A549 (cell line): ENCODE results near the gene DLGAP1. TPM values are rescaled to one million over a fixed set of nuclear protein-coding genes. Genes with fewer than 3 reads are reported as not detected.

ENCODE experiments used
- ATAC-seq, 2 experiments: fragments of 200-7000 bp in 1 of 2; fragments of >200 bp in 1 of 2; cut with Nextera tagmentation in 1 of 2; cut with Tn5 transposase in 1 of 2; 3 replicates each; pipeline versions ENCODE4 v1.8.0 to v1.9.1; 2018 to 2020; ENCODE audit warnings: mild to moderate bottlenecking in 1 of 2, moderate library complexity in 1 of 2
- CTCF ChIA-PET: fragments of 300-600 bp; sonication (Branson Sonifier 250); formaldehyde crosslinking; extraction: SDS; loops from one replicate; lab custom pipeline; 2021; ENCODE audit warnings: antibody characterized with exemption, inconsistent platforms; lab: Yijun Ruan, JAX
- POLR2A ChIA-PET: fragments of 350-600 bp; formaldehyde crosslinking; extraction: SDS; loops from one replicate; lab custom pipeline; 2021; ENCODE audit warnings: antibody characterized with exemption, inconsistent platforms; lab: Yijun Ruan, JAX
- DNase-seq, 2 experiments: peaks; one replicate each; pipeline versions ENCODE4 v3.0.0 to v3.0.0-alpha.2; 2011 to 2016; ENCODE audit warnings: low read depth in 1 of 2, low spot score in 1 of 2
- FAIRE-seq: peaks from 2 replicates; lab custom pipeline; 2011; peaks lifted over from hg19 to GRCh38; lab: Jason Lieb, UNC
- H3K27ac ChIP-seq, 2 experiments: fragments of >200 bp; sonication (Bioruptor Twin); formaldehyde crosslinking; 3 replicates each; pipeline ENCODE4 v1.5.1; 2016 to 2017
- H3K4me1 ChIP-seq: fragments of >200 bp; sonication (Bioruptor Twin); formaldehyde crosslinking; 3 replicates; pipeline ENCODE4 v1.6.1; 2016
- H3K4me2 ChIP-seq: fragments of >200 bp; sonication (Bioruptor Twin); formaldehyde crosslinking; 3 replicates; pipeline ENCODE4 v1.6.1; 2016
- H3K4me3 ChIP-seq: fragments of >200 bp; sonication (Bioruptor Twin); formaldehyde crosslinking; 3 replicates; pipeline ENCODE4 v1.5.1; 2016
- H3K9me3 ChIP-seq: fragments of >200 bp; sonication (Bioruptor Twin); formaldehyde crosslinking; 3 replicates; pipeline ENCODE4 v1.6.1; 2016
- ATOH8 ChIP-seq: fragments of 250-450 bp; sonication (Bioruptor Pico); IDR thresholded peaks from 2 replicates; pipeline ENCODE4 v1.5.0; 2020; ENCODE audit warnings: low read depth, mild to moderate bottlenecking, moderate library complexity
- CBX8 ChIP-seq: fragments of 200-600 bp; sonication (generic); IDR thresholded peaks from 2 replicates; pipeline ENCODE4 v1.6.1; 2016
- CEBPB ChIP-seq, 2 experiments: fragments of >200 bp in 1 of 2; sonication (Bioruptor Twin) in 1 of 2; formaldehyde crosslinking in 1 of 2; IDR thresholded peaks; 2 replicates each; pipeline ENCODE4 v1.6.1; 2012 to 2016
- CHD4 ChIP-seq: fragments of 200-600 bp; sonication (generic); IDR thresholded peaks from 2 replicates; pipeline ENCODE4 v1.6.1; 2016; ENCODE audit warnings: antibody characterized with exemption, mild to moderate bottlenecking, borderline replicate concordance
- EHF ChIP-seq: fragments of 250-450 bp; sonication (Bioruptor Pico); IDR thresholded peaks from 2 replicates; pipeline ENCODE4 v1.5.0; 2020; ENCODE audit warnings: mild to moderate bottlenecking
- EHMT2 ChIP-seq: fragments of 200-600 bp; sonication (generic); IDR thresholded peaks from 2 replicates; pipeline ENCODE4 v1.6.1; 2016; ENCODE audit warnings: antibody characterized with exemption, low read depth, mild to moderate bottlenecking, moderate library complexity
- EP300 ChIP-seq, 2 experiments: fragments of >200 bp; sonication (Bioruptor Twin); formaldehyde crosslinking; IDR thresholded peaks; 2 replicates in 1 of 2; 3 replicates in 1 of 2; pipeline ENCODE4 v1.6.1; 2016 to 2017
- ESRRA ChIP-seq: fragments of 150-350 bp; IDR thresholded peaks from 2 replicates; pipeline ENCODE4 v1.6.1; 2014; ENCODE audit warnings: mild to moderate bottlenecking, low read length, borderline replicate concordance
- FOSB ChIP-seq: fragments of 250-450 bp; sonication (Bioruptor Pico); IDR thresholded peaks from 2 replicates; pipeline ENCODE4 v1.5.0; 2020; ENCODE audit warnings: mild to moderate bottlenecking, moderate library complexity
- FOXS1 ChIP-seq: fragments of 250-450 bp; sonication (Bioruptor Pico); IDR thresholded peaks from 2 replicates; pipeline ENCODE4 v1.5.0; 2020; ENCODE audit warnings: mild to moderate bottlenecking, moderate library complexity
- GATA3 ChIP-seq: IDR thresholded peaks from 2 replicates; pipeline ENCODE4 v1.6.1; 2012; ENCODE audit warnings: borderline replicate concordance
- HEYL ChIP-seq: fragments of 250-450 bp; sonication (Bioruptor Pico); IDR thresholded peaks from 2 replicates; pipeline ENCODE4 v1.8.0; 2021; ENCODE audit warnings: mild to moderate bottlenecking, moderate library complexity
- HOXA7 ChIP-seq: fragments of 250-450 bp; sonication (Bioruptor Pico); IDR thresholded peaks from 2 replicates; pipeline ENCODE4 v1.5.0; 2020; ENCODE audit warnings: mild to moderate bottlenecking, moderate library complexity
- JUNB ChIP-seq: fragments of >200 bp; sonication (Bioruptor Twin); formaldehyde crosslinking; IDR thresholded peaks from 2 replicates; pipeline ENCODE4 v1.6.1; 2016
- KDM5A ChIP-seq: fragments of 200-600 bp; sonication (generic); IDR thresholded peaks from 2 replicates; pipeline ENCODE4 v1.6.1; 2016; ENCODE audit warnings: antibody characterized with exemption, mild to moderate bottlenecking
- MAFK ChIP-seq: fragments of 450-650 bp; IDR thresholded peaks from 2 replicates; pipeline ENCODE4 v1.6.1; 2014; ENCODE audit not compliant: partially characterized antibody
- MAX ChIP-seq: IDR thresholded peaks from 2 replicates; pipeline ENCODE4 v1.6.1; 2012
- MAZ ChIP-seq: fragments of 150-350 bp; IDR thresholded peaks from 2 replicates; pipeline ENCODE4 v1.6.1; 2014; ENCODE audit warnings: antibody characterized with exemption, low read depth, low read length, borderline replicate concordance
- MYC ChIP-seq: IDR thresholded peaks from 2 replicates; pipeline ENCODE4 v1.6.1; 2012; ENCODE audit warnings: mild to moderate bottlenecking, inconsistent platforms, low read length, improper control_type of control experiment, borderline replicate concordance
- NPAS2 ChIP-seq: fragments of 250-450 bp; sonication (Bioruptor Pico); IDR thresholded peaks from 2 replicates; pipeline ENCODE4 v1.8.0; 2022; ENCODE audit warnings: mild to moderate bottlenecking, moderate library complexity, borderline replicate concordance
- POLR2AphosphoS2 ChIP-seq: conservative IDR thresholded peaks from 2 replicates; pipeline ENCODE4 v1.6.1; 2012; ENCODE audit warnings: low read length, improper control_type of control experiment, inconsistent platforms
- RARB ChIP-seq: fragments of 250-450 bp; sonication (Bioruptor Pico); IDR thresholded peaks from 2 replicates; pipeline ENCODE4 v1.8.0; 2021; ENCODE audit warnings: mild to moderate bottlenecking, moderate library complexity
- REST ChIP-seq: fragments of 200-600 bp; sonication (generic); IDR thresholded peaks from 2 replicates; pipeline ENCODE4 v1.6.1; 2016; ENCODE audit warnings: antibody characterized with exemption, mild to moderate bottlenecking, moderate library complexity
- RFX5 ChIP-seq: fragments of 450-650 bp; IDR thresholded peaks from 2 replicates; pipeline ENCODE4 v1.7.1; 2014; ENCODE audit warnings: antibody characterized with exemption, mild to moderate bottlenecking, moderate library complexity
- RNF2 ChIP-seq: fragments of 200-600 bp; sonication (generic); IDR thresholded peaks from 2 replicates; pipeline ENCODE4 v1.6.1; 2016; ENCODE audit warnings: low read depth, mild to moderate bottlenecking, antibody characterized with exemption, moderate library complexity, borderline replicate concordance
- TFCP2L1 ChIP-seq: fragments of 250-450 bp; sonication (Bioruptor Pico); IDR thresholded peaks from 2 replicates; pipeline ENCODE4 v1.5.0; 2021; ENCODE audit warnings: mild to moderate bottlenecking
- TP53 ChIP-seq: fragments of 250-450 bp; sonication (Bioruptor Pico); IDR thresholded peaks from 2 replicates; pipeline ENCODE4 v1.5.0; 2021; ENCODE audit warnings: mild to moderate bottlenecking, moderate library complexity
- ZC3H11A ChIP-seq: fragments of 450-650 bp; IDR thresholded peaks from 2 replicates; pipeline ENCODE4 v1.6.1; 2014; ENCODE audit warnings: antibody characterized with exemption, mild to moderate bottlenecking
- WGBS: methylation state at CpG from one replicate; pipeline ENCODE4 v1.1.6; 2017; ENCODE audit errors: missing lambda C conversion rate; 5-methylcytosine and 5-hydroxymethylcytosine counted together
- polyA plus RNA-seq, 4 experiments: library from polyadenylated mRNA; depleted of rRNA in 3 of 4; stranded (reverse); fragments of >200 nt; fragmentation: RNase III in 1 of 4; extraction: RNeasy Plus Mini Kit Qiagen cat#74134 plus additional on column Dnase treatment in 1 of 4; gene quantifications; 2 replicates in 3 of 4; 3 replicates in 1 of 4; pipeline ENCODE4 v1.2.3, GENCODE V29; 2011 to 2017
- TF ChIP-seq, protein P1 (sequence below): fragments of >200 bp; sonication (Bioruptor Twin); formaldehyde crosslinking; IDR thresholded peaks from 2 replicates; pipeline ENCODE4 v1.6.1; 2016
- TF ChIP-seq, protein P2 (sequence below): fragments of >200 bp; sonication (Bioruptor Twin); formaldehyde crosslinking; IDR thresholded peaks from 3 replicates; pipeline ENCODE4 v1.6.1; 2016

Gene DLGAP1
- polyA plus RNA-seq, 2 of the 4 experiments (the other 2 are of a cell fraction), result 0.04 to 0.12 TPM

DNA sequence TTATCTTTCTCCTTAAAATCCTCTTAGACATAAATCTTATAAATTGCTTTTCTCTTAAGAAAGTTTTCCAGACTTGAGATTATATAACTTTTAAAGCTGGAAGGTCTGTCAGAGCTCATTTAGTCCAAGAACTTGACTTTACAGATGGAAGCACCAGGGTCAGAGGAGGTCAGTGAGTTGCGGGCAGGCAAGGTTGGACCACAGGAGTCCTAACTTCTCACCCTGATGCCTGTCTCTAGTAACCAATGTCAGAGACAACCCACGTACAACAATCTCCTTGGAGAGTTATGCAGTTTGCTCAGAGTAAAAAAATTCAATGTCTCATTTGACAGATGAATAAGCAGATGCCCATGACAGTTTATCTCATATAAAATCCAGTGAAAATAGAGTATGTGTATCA lies 203.9 kb downstream of the DLGAP1 start:
- TF ChIP-seq MAFK (no peak), EHMT2 (no peak), HOXA7 (CRISPR knock-in tag) (no peak), EP300 (IDR thresholded peaks at IDR 0.05) (no peak), NPAS2 (CRISPR knock-in tag) (no peak), JUNB (no peak), RFX5 (no peak), ATOH8 (no peak), FOXS1 (CRISPR knock-in tag) (no peak), TFCP2L1 (no peak), REST (no peak), RNF2 (no peak), RARB (CRISPR knock-in tag) (no peak), TP53 (CRISPR knock-in tag) (no peak), MYC (no peak), ZC3H11A (no peak), EHF (no peak)
- TF ChIP-seq, protein P1, sequence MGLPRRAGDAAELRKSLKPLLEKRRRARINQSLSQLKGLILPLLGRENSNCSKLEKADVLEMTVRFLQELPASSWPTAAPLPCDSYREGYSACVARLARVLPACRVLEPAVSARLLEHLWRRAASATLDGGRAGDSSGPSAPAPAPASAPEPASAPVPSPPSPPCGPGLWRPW, result no peak
- TF ChIP-seq, protein P2, sequence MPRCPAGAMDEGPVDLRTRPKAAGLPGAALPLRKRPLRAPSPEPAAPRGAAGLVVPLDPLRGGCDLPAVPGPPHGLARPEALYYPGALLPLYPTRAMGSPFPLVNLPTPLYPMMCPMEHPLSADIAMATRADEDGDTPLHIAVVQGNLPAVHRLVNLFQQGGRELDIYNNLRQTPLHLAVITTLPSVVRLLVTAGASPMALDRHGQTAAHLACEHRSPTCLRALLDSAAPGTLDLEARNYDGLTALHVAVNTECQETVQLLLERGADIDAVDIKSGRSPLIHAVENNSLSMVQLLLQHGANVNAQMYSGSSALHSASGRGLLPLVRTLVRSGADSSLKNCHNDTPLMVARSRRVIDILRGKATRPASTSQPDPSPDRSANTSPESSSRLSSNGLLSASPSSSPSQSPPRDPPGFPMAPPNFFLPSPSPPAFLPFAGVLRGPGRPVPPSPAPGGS, result no peak
- ATAC-seq, result no peak
- 5% methylated on average over 2 of the region's 2 CpGs for WGBS
- Histone ChIP-seq H3K4me3 (no peak overlapping the region), H3K9me3 (no peaks in the 10 kb centered on the region), H3K4me2 (no peak overlapping the region), H3K4me1 (no peaks in the 10 kb centered on the region), H3K27ac (no peak overlapping the region)
- POLR2A ChIA-PET, result no interaction called here
- CTCF ChIA-PET, result no interaction called here
- DNase-seq, result no peak
- no peak for FAIRE-seq

GRCh38 chr18:4250141-4250540 lies 205.0 kb downstream of the DLGAP1 start:
- FAIRE-seq (no peak), ATAC-seq (no peak), DNase-seq (no peak)
- no peak overlapping the region for H3K4me2 ChIP-seq
- no peaks in the 10 kb centered on the region for H3K9me3 ChIP-seq
- no peak overlapping the region for H3K4me3 ChIP-seq
- TF ChIP-seq GATA3 (no peak), MAZ (no peak), MAX (no peak), HEYL (no peak), CHD4 (no peak), FOXS1 (CRISPR knock-in tag) (no peak), RFX5 (no peak), EHF (no peak), ESRRA (no peak), FOSB (CRISPR knock-in tag) (no peak), CEBPB (IDR thresholded peaks at IDR 0.05) (no peak), RNF2 (no peak), POLR2AphosphoS2 (no peak), CBX8 (no peak), KDM5A (no peak)
- TF ChIP-seq, protein P2, result no peak
- 0% methylated on average over 2 of the region's 2 CpGs for WGBS
- H3K4me1 ChIP-seq, result no peaks in the 10 kb centered on the region
- ChIA-PET POLR2A (no interaction called here), CTCF (no interaction called here)
- no peak overlapping the region for H3K27ac ChIP-seq
